HG03175 (cell line): ENCODE results near the gene NIPAL1.
"Not testable (repeated sequence)": the region's sequence is repeated elsewhere in the genome, so short reads cannot be mapped to it uniquely, and the experiment has no call there.

Experiments
- ATAC-seq: cut with Tn5 transposase; IDR thresholded peaks from one replicate; pipeline ENCODE4 v1.9.1; 2021; ENCODE audit warnings: mild to moderate bottlenecking, moderate library complexity; ENCODE audit not compliant: unreplicated experiment

The NIPAL1 gene

GRCh38 chr4:48016141-48017107, at the start of gene NIPAL1, which contains the start of gene CNGA1:
TSS of gene NIPAL1 (plus strand) at chr4:48016772. CDS start at chr4:48016840, 68 bp downstream.
TSS of gene CNGA1 (minus strand) at chr4:48016681. CDS start at chr4:47952689, 63,992 bp downstream.
- peak; percentile 81 for ATAC-seq

DNA sequence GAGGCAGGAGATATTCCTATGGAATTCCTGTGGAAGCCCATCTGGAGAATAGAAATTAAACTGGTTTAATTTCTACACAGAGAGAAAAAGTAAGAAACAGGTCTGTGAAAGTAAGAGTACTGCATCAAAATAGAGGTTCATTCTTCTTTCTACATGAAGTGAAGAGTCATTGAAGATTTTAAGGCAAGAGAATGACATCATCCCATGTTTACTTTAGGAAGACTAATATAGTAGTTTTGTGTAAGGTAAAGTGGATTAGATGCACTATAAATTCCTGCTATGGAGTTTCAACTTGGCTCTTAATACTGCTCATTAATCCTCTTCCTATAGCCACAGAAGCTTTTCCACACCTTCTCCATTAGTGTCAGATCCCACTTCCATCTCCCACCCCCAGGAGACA, 47.7 kb upstream of the NIPAL1 start:
- ATAC-seq, result no peak

GRCh38 chr4:47972181-47972580, 44.4 kb upstream of the NIPAL1 start:
- ATAC-seq, result peak; percentile 66

DNA sequence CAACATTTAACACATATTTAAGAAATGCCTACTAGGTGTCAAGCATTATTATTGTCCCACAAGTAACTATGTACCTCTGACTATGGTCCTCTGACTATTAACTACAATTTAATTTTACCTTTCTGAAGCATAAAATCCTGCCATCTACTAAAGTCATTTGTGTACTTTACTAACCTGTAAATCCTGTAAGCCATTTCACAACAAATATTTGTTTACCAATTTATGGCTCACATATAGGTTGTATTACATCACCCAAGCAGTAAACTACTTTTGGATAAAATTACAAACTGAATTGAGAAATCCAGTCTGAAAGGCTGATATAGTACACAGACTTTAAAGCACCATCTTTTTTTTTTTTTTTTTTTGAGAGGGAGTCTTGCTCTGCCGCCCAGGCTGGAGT, 43.9 kb upstream of the NIPAL1 start:
- no peak for ATAC-seq

DNA sequence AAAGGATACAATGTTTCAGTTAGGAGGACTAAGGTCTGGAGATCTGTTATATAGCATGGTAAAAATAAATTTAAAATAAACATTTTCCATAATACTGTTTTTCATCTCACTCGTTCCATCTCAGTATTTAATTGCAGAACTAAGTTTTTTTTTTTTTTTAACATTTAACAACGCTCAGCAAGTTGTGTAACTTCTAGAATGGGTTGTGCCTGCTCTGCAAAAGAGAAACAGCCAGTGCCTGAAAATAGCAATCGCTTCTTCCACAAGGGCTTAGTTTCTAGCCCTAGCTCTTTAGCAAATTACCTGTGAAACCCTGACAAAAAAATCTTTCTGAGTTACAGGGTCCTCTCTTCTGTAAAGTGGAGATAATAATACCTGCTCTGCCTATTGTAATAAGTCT, 42.0 kb upstream of the NIPAL1 start:
- ATAC-seq, result no peak

DNA sequence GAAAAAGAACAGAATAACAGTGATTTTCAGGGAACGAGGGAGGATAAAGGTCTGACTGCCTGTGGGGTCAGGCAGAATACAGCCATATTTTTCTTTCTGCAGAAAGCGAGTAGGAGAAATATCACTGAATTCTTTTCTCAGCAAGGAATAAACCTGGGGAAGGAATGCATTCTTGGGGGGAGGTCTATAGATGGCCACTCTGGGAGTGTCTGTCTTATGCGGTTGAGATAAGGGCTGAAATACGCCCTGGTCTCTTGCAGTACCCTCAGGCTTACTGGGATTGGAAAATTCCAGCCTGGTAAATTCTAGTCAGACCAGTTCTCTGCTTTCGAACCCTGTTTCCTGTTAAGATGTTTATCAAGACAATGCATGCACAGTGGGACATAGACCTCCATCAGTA, 26.4 kb upstream of the NIPAL1 start:
- no peak for ATAC-seq

DNA sequence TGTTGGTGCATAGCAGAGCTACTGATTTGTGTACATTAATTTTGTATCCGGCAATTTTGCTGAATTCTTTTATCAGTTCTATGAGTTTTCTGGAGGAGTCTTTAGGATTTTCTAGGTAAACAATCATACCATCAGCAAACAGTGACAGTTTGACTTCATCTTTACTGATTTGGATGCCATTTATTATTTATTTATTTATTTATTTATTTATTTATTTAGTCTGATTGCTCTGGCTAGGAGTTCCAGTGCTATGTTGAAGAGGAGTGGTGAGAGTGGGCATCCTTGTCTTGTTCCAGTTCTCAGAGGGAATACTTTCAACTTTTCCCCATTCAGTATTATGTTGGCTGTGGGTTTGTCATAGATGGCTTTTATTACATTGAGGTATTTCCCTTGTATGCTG, 24.1 kb upstream of the NIPAL1 start:
- ATAC-seq, result not testable (repeated sequence)

- ATAC-seq, result no peak
These were observed 20.6 kb upstream of the NIPAL1 start for GRCh38 chr4:47996021-47996420.

- no peak for ATAC-seq
These were observed 14.3 kb upstream of the NIPAL1 start for GRCh38 chr4:48002267-48002666.

DNA sequence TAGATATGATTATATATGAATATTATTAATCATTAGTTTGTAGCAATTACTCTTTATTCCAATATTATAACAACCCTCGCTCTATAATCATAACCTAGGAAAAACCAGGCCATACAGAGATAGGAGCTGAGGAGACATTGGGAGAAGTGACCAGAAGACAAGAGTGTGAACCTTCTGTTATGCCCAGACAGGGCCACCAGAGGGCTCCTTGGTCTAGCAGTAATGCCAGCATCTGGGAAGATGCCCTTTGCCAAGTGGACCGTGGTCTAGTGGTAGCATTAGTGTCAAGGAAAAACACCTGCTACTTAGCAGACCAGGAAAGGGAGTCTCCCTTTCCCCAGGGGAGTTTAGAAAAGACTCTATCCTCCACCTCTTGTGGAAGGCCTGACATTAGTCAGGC, 13.0 kb upstream of the NIPAL1 start:
- not testable (repeated sequence) for ATAC-seq

DNA sequence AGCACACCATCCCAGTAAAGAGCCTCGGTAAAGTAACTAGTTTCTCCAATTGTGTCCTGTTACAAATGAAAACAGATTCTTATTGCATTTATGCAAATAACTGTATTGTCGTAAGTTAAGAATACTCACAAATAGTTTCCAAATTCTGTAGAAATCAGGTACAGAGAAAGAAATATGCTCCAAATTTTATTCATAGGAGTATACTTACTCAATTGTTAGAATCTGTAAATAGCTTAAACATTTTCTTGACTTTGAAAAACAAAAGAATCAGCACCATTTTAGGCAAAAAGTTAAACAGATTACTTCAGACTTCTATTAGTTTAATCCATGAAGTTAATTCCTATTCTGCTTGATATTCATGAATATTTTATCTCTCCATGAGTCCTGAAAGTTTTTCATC, 10.8 kb upstream of the NIPAL1 start:
- ATAC-seq, result no peak

DNA sequence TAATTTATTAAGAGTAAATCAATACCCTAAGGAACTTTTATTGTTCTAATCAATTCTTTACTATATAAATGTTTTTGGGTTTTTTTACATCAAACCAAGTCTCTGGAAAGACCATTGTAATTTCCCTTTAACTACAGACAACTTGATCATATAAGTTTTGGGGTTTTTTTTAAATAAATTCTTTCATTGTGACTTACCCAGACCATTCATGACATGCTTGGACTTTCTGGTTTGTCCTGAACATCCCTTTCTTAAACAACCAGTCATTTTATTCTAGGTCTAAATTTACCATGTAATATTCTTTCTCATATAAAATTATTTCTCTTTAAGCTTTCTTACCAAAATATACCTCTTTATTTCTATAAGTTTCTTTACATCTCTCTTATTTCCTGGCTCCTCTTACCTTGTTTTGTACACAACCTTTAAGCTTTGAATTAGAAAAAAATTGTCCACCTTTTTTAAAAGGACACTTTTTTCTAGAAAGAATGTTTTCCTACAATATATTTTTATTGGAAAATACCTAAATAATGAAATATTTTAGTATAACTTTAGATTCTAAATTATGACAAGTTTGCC, 8.5 kb upstream of the NIPAL1 start:
- no peak for ATAC-seq

DNA sequence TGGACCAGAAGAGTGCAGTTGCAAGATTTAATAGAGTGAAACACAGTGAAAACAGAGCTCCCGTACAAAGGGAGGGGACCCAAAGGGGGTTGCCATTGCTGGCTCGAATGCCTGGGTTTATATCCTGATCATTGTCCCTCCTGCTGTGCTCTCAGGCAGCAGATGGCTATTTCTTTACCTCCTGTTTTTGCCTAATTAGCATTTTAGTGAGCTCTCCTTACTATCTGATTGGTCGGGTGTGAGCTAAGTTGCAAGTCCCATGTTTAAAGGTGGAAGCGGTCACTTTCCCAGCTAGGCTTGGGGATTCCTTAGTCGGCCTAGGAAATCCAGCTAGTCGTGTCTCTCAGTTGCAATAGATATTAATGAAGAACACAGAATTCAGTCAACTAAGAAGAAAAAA, 5.7 kb upstream of the NIPAL1 start:
- ATAC-seq, result not testable (repeated sequence)

DNA sequence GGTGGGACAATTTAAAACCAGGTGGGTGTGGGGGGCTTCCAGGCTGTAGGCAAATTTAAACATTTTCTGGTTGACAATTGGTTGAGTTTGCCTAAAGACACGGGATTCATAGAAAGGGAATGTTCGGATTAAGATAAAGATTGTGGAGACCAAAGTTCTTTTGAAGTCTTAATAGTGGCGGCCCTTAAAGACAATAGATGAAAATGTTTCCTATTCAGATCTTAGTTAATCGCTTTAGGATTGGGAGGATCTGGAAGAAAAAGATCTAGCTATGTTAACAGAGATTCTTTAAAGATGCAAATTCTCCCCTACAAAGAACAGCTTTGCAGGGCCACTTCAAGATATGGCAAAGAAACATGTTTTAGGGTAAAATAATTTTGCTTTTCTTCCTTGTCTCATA, 4.8 kb upstream of the NIPAL1 start:
- no peak for ATAC-seq

GRCh38 chr4:48012824-48013223, 3.7 kb upstream of the NIPAL1 start:
- no peak for ATAC-seq

- ATAC-seq, result no peak
These were observed 1.4 kb upstream of the NIPAL1 start for GRCh38 chr4:48015216-48015615.

DNA sequence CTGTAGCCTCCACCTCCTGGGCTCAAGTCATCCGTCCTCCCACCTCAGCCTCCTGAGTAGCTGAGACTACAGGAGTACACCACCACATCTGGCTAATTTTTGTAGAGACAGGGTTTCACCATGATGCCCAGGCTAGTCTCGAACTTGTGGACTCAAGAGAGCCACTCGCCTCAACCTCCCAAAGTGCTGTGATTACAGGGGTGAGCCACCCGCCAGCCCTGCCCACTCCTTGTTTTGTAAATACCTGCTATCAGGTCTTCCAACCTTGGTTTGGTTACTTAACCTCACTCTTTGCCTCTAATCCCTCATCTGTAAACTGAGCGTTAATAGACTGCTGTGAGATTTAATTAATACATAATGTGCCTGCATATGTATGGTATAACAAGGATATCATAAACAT, 894 bp upstream of the NIPAL1 start:
- no peak for ATAC-seq

- ATAC-seq, result peak; percentile 3
These were observed 568 bp downstream of the NIPAL1 start for GRCh38 chr4:48017108-48017571.

- ATAC-seq, result no peak
These were observed 1.5 kb downstream of the NIPAL1 start for GRCh38 chr4:48018112-48018511.

GRCh38 chr4:48021100-48021499, 4.5 kb downstream of the NIPAL1 start:
- no peak for ATAC-seq

GRCh38 chr4:48022192-48022799, 5.7 kb downstream of the NIPAL1 start:
- no peak for ATAC-seq

DNA sequence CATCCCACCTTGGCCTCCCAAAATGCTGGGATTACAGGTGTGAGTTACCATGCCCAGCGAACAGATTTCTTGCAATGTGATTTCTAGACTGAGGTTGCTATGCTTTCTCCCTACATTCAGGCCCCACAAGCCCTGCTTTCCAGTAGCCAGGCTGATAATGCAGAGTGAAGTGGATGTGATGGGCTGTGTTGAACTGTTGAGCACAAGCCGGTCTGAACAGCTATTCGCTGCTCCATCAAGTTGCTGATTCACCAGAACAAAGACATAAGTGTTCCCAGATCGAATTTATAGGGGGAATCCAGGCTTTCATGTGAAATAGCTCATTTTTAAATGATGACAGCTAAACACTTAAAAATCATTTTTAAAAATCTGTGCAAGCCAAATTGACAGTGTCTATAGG, 8.0 kb downstream of the NIPAL1 start:
- ATAC-seq, result no peak
